HG03442 (cell line): ENCODE data around the gene PCBP3.
"Not testable (repeated sequence)": the region's sequence is repeated elsewhere in the genome, so short reads cannot be mapped to it uniquely, and the experiment has no call there.

Experiments
- ATAC-seq: cut with Tn5 transposase; IDR thresholded peaks from one replicate; pipeline ENCODE4 v1.9.1; 2021; ENCODE audit warnings: mild to moderate bottlenecking, moderate library complexity; ENCODE audit not compliant: unreplicated experiment

The PCBP3 gene

GRCh38 chr21:45952974-45953373 lies 309.4 kb downstream of the PCBP3 start:
- no peak for ATAC-seq

- no peak for ATAC-seq
Observed at GRCh38 chr21:45954261-45954660, 310.7 kb downstream of the PCBP3 start.

- ATAC-seq = no peak
Observed at GRCh38 chr21:45954921-45955320, 311.4 kb downstream of the PCBP3 start.

DNA sequence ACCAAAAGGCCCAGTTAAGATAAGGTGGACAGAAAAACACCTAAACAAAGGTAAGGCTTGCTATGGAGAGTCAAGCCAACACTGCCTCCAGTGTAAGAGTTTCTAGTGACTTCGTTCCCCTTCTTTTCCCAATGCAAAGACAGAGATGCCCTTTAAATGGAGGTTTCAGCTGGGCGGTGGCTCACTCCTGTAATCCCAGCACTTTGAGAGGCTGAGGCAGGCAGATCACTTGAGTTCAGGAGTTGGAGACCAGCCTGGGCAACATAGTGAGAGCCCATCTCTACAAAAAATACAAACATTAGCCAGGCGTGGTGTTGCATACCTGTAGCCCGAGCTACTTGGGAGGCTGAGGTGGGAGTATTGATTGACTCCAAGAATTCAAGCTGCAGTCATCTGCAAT lies 314.0 kb downstream of the PCBP3 start:
- no peak for ATAC-seq

DNA sequence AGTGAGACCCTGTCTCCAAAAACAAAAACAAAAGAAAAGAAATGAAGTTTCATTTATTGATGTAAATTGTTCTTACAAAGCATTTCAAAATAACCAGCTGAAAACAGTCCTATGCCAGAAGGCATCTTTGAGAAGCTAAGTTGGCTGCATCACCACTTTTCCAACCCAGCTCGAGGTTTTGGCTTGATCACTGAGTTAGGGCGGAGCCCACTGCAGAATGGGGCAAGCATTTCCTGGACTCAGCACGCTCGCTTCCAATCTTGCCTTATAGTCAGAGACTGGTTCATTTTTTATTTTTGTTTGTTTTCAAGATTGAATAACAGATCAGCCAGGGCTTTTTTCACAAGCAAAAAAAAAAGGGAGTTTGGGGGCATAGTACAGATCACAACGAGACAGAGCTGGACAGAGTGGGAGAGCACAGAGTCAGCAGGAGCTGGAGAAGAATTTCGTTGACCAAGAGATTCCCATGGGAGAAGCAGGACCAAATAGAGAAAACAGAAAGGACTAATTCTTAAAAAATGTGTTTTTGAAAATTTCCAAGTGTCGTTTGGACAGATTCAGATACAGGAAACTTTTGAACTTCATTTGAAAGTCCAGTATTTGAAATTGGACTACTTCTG lies 314.6 kb downstream of the PCBP3 start:
- ATAC-seq = no peak

- ATAC-seq = no peak
Observed at GRCh38 chr21:45959182-45959581, 315.7 kb downstream of the PCBP3 start.

- ATAC-seq = no peak
Observed at GRCh38 chr21:45959779-45960390, 316.4 kb downstream of the PCBP3 start.

GRCh38 chr21:45961408-45961807 lies 317.9 kb downstream of the PCBP3 start:
- ATAC-seq = not testable (repeated sequence)

DNA sequence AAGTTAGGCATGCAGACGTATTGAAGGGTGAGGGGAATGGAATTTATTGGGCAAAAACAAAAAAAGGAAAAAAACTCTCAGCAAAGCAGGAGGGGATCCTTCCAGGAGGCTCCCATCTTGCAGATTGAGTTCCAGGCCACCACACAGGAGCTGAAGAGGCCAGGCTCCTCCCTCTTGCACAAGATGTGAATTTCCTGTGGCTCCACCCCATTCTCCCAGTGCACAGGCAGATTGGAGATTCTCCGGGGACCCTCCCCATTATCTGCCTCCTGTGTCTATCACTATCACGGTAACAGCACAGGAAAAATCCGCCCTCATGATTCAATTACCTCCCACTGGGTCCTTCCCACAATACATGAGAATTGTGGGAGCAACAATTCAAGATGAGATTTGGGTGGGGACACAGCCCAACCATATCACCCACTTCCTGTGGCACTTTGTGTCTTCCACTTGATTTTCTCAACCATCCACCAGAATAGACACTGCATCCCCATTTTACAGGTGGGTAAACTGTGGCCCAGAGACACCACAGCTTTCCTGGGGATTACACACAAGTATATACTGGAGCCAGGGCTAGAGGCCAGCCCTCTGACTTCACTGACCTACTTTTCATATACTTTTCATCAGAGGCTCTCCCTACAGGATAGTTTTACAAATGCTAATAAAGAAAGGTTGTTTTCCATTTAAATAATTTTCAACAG lies 319.2 kb downstream of the PCBP3 start:
- ATAC-seq = no peak

DNA sequence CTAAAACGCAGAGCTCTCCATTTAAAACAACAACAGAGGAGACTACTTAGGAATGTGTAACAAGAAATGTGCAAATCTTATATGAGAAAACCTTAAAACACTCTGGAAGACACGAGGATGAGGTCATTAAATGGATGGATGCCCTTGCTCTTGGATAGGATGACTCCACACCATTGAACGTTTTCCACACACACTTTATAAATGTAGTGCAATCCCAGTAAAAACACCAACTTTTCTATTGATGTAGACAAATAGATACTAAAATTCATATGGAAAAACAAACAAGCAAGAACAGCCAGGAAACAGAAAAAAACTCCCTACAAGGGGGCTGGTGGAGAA lies 319.7 kb downstream of the PCBP3 start:
- no peak for ATAC-seq

DNA sequence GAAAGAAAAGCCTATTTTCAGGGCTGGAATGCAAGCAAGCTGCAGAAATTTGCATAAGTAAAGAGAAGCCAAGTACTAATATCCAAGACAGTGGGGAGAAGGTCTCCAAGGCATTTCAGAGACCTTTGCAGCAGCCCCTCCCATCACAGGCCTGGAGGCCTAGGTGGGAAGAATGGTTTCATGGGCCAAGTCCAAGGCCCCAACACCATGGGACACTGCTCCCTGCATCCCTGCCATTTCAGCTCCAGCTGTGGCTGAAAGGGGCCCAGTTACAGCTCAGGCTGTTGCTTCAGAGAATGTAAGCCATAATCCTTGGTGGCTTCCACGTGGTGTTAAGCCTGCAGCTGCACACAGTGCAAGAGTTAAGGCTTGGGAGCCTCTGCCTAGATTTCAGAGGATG lies 321.1 kb downstream of the PCBP3 start:
- no peak for ATAC-seq

DNA sequence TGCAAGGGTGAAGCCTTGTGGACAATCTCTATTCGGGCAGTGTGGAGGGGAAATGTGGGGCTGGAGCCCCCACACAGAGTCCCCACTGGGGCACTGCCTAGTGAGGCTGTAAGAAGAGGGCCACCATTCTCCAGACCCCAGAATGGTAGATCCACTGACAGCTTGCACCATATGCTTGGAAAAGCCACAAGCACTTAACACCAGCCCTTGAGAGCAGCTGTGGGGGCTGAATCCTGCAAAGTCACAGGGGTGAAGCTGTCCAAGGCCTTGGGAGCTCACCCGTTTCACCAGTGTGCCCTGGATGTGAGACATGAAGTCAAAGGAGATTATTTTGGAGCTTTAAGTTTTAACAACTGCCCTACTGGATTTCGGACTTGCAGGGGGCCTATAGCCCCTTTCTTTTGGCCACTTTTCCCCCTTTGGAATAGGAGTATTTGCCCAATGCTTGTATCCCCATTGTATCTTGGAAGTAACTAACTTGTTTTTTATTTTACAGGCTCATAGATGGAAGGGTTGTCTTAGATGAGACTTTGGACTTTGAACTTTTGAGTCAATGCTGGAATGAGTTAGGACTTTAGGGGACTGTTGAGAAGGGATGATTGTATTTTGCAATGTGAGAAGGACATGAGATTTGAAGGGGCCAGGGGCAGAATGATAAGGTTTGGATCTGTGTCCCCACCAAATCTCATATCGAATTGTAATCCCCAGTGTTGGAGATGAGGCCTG lies 321.7 kb downstream of the PCBP3 start:
- no peak for ATAC-seq

- ATAC-seq = no peak
Observed at GRCh38 chr21:45966791-45967394, 323.4 kb downstream of the PCBP3 start.

GRCh38 chr21:45969921-45970673 lies 326.6 kb downstream of the PCBP3 start:
- no peak for ATAC-seq

DNA sequence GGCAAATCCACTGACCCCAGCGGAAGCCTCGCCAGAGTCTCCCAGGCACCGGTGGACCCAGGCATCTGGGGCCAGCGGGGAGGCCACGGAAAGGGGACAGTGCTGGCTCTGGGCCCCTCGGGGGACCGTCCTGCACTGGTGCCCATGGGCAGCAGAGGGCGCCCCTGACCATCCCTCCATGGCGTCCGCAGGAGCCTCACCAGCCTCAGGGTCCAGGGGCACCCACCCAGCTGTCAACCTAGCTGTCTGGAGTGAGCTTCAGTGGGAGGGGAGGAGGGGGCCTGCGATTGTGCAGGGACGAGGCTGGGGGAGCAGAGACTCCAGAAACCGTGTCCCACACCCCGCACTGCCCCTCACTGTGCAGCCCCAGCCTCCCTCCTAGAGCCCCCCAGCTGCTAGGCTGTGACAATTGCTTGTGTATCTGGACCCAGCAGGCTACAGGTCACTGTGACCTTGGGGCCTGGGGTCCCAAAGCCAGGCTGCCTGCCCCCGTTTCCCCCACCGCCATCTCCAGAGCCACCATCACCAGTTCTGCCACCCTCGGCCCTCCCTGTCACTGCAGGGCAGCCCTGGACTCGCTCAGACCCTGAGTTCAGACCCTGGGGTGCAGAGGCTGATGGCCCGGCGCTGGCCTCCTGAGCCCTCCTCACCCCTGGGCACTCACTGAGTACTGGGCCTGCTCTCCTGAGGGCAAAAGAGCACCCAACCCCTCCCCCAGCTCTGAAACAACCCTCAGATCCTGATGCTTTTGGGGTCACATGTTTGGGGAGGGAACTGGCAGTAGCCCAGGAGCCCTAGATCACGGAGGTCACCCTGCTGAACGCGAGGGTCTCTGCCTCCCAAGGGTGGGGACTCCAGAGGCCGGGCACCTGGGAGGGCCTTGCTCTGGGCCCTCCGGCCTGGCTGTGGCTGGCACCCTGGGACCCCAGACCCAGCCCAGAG lies 327.4 kb downstream of the PCBP3 start:
- ATAC-seq = no peak

GRCh38 chr21:45971616-45972352 lies 328.3 kb downstream of the PCBP3 start:
- ATAC-seq = no peak

- ATAC-seq = no peak
Observed at GRCh38 chr21:45972353-45972715, 328.8 kb downstream of the PCBP3 start.

DNA sequence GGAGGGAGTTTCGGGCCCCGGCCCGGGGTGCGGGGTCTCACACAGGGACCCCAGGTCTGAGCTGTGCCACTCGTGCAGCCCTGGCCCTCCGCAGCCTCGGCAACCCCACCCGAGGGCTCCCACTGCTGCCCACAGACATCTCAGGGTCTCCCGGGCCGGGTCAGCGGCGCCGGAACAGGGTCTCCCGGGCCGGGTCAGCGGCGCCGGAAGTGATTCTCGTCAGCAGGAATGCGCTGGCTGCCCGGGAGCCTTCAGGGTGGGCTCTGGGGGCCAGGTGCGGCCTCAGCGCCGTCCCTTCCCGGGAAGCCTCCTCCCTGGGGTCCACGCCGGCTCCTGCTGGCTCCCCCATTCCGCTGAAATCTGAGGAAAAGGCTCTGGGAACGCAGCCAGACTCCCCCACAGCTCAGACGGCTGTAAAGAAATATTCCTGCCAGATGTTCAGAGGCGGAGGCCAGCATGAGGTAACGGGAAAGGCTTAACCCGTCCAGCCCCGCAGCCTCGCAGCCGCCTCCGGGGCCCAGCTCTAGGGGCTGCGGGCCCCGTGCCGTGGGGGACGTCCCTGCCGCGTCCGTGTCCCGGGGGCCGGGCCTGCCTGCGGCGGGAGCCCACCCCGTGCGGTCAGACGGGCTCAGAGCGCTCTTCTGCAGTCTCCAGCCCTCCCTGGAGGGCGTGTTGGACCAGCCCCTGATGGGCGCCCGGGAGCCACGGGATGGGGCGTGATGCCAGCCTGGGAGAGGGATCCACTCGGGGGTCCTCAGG lies 329.4 kb downstream of the PCBP3 start:
- ATAC-seq = no peak
